HCT116 (cell line): ENCODE results near the gene MOV10. TPM values are rescaled to one million over a fixed set of nuclear protein-coding genes. Genes with fewer than 3 reads are reported as not detected.

Source experiments
- ATAC-seq: fragments of 200-7000 bp; cut with Tn5 transposase; 2 replicates; pipeline ENCODE4 v1.9.1; 2020; ENCODE audit warnings: mild to moderate bottlenecking, moderate library complexity
- BruUV-seq: library from RNA; stranded (reverse); fragments of 400-500 nt; replicated peaks from 2 replicates; lab custom pipeline; 2021; lab: Mats Ljungman, UMichigan
- CTCF ChIA-PET: fragments of 300-600 bp; sonication (Branson Sonifier 250); formaldehyde crosslinking; loops from one replicate; lab custom pipeline; 2021; ENCODE audit warnings: antibody characterized with exemption; lab: Charles Lee
- POLR2A ChIA-PET: fragments of 300-600, 350-600 bp; sonication (Branson Sonifier 250); formaldehyde crosslinking; loops from one replicate; lab custom pipeline; 2021; ENCODE audit warnings: antibody characterized with exemption; lab: Charles Lee
- RAD21 ChIA-PET, 2 experiments: fragments of 300-600 bp; sonication (Branson Sonifier 250); formaldehyde crosslinking; loops; one replicate each; lab custom pipeline; 2023; ENCODE audit warnings: low total read pairs in 2 of 2; ENCODE audit not compliant: uncharacterized antibody in 2 of 2, unreplicated experiment in 2 of 2, low non-redundant PET in 1 of 2; lab: Charles Lee
- DNase-seq: peaks from one replicate; pipeline ENCODE4 v3.0.0-alpha.2; 2010; ENCODE audit warnings: low read depth, low spot score
- H2AFZ ChIP-seq: fragments of 200-600 bp; shearing (Covaris generic), sonication (generic); 2 replicates; pipeline ENCODE4 v1.6.1; 2017; ENCODE audit warnings: low read depth, mixed run types, mixed read lengths, antibody characterized with exemption, low read length; ENCODE audit not compliant: poor library complexity, severe bottlenecking
- H3K27ac ChIP-seq: 2 replicates; pipeline ENCODE4 v1.5.1; 2012; ENCODE audit warnings: low read depth, low read length
- H3K27me3 ChIP-seq: fragments of 200-600 bp; sonication (generic); 2 replicates; pipeline ENCODE4 v1.6.1; 2016; ENCODE audit warnings: mixed run types, low read length, mixed read lengths; ENCODE audit not compliant: insufficient read depth
- H3K36me3 ChIP-seq, 2 experiments: fragments of 200-500 bp in 1 of 2; fragments of 200-600 bp in 1 of 2; sonication (Bioruptor generic) in 1 of 2; sonication (generic) in 1 of 2; 2 replicates each; pipeline versions ENCODE4 v1.5.1 to v1.6.1; 2014 to 2016; ENCODE audit warnings: low read length in 2 of 2, inconsistent platforms in 1 of 2, mixed read lengths in 1 of 2, mixed run types in 1 of 2; ENCODE audit not compliant: insufficient read depth in 2 of 2, control insufficient read depth in 1 of 2
- H3K4me1 ChIP-seq, 2 experiments: fragments of 200-600 bp in 1 of 2; sonication (generic) in 1 of 2; 2 replicates each; pipeline versions ENCODE4 v1.5.1 to v1.6.1; 2012 to 2017; ENCODE audit warnings: low read length in 2 of 2, inconsistent platforms in 1 of 2, mild to moderate bottlenecking in 1 of 2, mixed read lengths in 1 of 2, mixed run types in 1 of 2, moderate library complexity in 1 of 2; ENCODE audit not compliant: insufficient read depth in 2 of 2, control insufficient read depth in 1 of 2
- H3K4me2 ChIP-seq: fragments of 200-600 bp; sonication (generic); 2 replicates; pipeline ENCODE4 v1.6.1; 2017; ENCODE audit warnings: mixed run types, low read length, mixed read lengths
- H3K4me3 ChIP-seq, 2 experiments: fragments of 200-600 bp in 1 of 2; sonication (generic) in 1 of 2; replicated peaks in 1 of 2; 2 replicates each; pipeline ENCODE4 v1.5.1; 2011 to 2016; ENCODE audit warnings: low read length in 2 of 2, control low read depth in 1 of 2, low read depth in 1 of 2, mild to moderate bottlenecking in 1 of 2, mixed read lengths in 1 of 2, mixed run types in 1 of 2
- H3K79me2 ChIP-seq: fragments of 200-600 bp; sonication (generic); 2 replicates; pipeline ENCODE4 v1.6.1; 2017; ENCODE audit warnings: mild to moderate bottlenecking, mixed run types, low read length, moderate library complexity, mixed read lengths; ENCODE audit not compliant: insufficient read depth
- H3K9ac ChIP-seq: fragments of 200-600 bp; sonication (generic); 2 replicates; pipeline ENCODE4 v1.6.1; 2016; ENCODE audit warnings: low read length, mixed read lengths
- H3K9me2 ChIP-seq: fragments of 200-600 bp; sonication (generic), shearing (Covaris generic); 2 replicates; pipeline ENCODE4 v1.6.1; 2017; ENCODE audit warnings: mixed run types, mild to moderate bottlenecking, moderate library complexity; ENCODE audit not compliant: insufficient read depth
- H3K9me3 ChIP-seq, 2 experiments: fragments of 200-500 bp in 1 of 2; fragments of 200-600 bp in 1 of 2; sonication (Bioruptor generic) in 1 of 2; sonication (generic) in 1 of 2; 2 replicates each; pipeline ENCODE4 v1.6.1; 2014 to 2017; ENCODE audit warnings: low read length in 2 of 2, mixed read lengths in 2 of 2, inconsistent platforms in 1 of 2, low read depth in 1 of 2, mild to moderate bottlenecking in 1 of 2, mixed run types in 1 of 2, moderate library complexity in 1 of 2; ENCODE audit not compliant: control insufficient read depth in 1 of 2, insufficient read depth in 1 of 2
- H4K20me1 ChIP-seq: fragments of 200-600 bp; sonication (generic), shearing (Covaris generic); 2 replicates; pipeline ENCODE4 v1.6.1; 2017; ENCODE audit warnings: mixed run types, mild to moderate bottlenecking, moderate library complexity; ENCODE audit not compliant: insufficient read depth
- CBX3 ChIP-seq: IDR thresholded peaks from 2 replicates; pipeline ENCODE4 v1.6.1; 2012; ENCODE audit warnings: low read depth
- CTCF ChIP-seq, 3 experiments: fragments of 200-600 bp in 1 of 3; sonication (generic) in 1 of 3; IDR thresholded peaks in 2 of 3; conservative IDR thresholded peaks in 1 of 3; 2 replicates each; pipeline ENCODE4 v1.5.1; 2012 to 2017; ENCODE audit warnings: low read depth in 2 of 3, low read length in 2 of 3, antibody characterized with exemption in 1 of 3, borderline replicate concordance in 1 of 3, control low read depth in 1 of 3, mild to moderate bottlenecking in 1 of 3, mixed read lengths in 1 of 3, mixed run types in 1 of 3, moderate library complexity in 1 of 3; ENCODE audit not compliant: insufficient read depth in 1 of 3
- EZH2 ChIP-seq: fragments of 200-600 bp; sonication (generic); IDR thresholded peaks from 2 replicates; pipeline ENCODE4 v1.6.1; 2017; ENCODE audit warnings: antibody characterized with exemption, mixed run types
- SP1 ChIP-seq: IDR thresholded peaks from 2 replicates; pipeline ENCODE4 v1.6.1; 2012; ENCODE audit warnings: low read depth
- TCF7L2 ChIP-seq: IDR thresholded peaks from 2 replicates; pipeline ENCODE4 v1.7.0; 2011; ENCODE audit warnings: borderline replicate concordance, inconsistent platforms; ENCODE audit not compliant: insufficient read depth, insufficient read length; ENCODE audit errors: extremely low read depth
- YY1 ChIP-seq: IDR thresholded peaks from 2 replicates; pipeline ENCODE4 v1.6.1; 2011; ENCODE audit warnings: low read length, low read depth, moderate library complexity, mild to moderate bottlenecking; ENCODE audit not compliant: insufficient replicate concordance; ENCODE audit errors: extremely low read depth
- intact Hi-C: fragments of 100-400 bp; cut with micrococcal nuclease; formaldehyde crosslinking; loops from 2 replicates; pipeline ENCODE4 v1.10.0; 2022
- total RNA-seq: library from RNA; stranded (reverse); gene quantifications from one replicate; pipeline ENCODE4 v1.2.1, GENCODE V29; 2021; ENCODE audit not compliant: unreplicated experiment

MOV10 gene
- total RNA-seq, 1 experiment from 2014 or later = 109 TPM

- Histone ChIP-seq H3K4me2 (peak overlapping the region; percentile 7; the same call in 1 of the 2 replicates), H4K20me1 (peaks cover 40% of the 10 kb centered on the region), H3K27ac (no peak overlapping the region), H3K4me1 (peaks cover 9 to 36% of the 10 kb centered on the region in 2 experiments), H3K9ac (0 out of 2 replicates have a peak overlapping the region, but pooled peaks have one; percentile 0), H3K79me2 (peaks cover 88% of the 10 kb centered on the region), H3K27me3 (no peaks in the 10 kb centered on the region), H3K4me3 (no peak overlapping the region), H3K36me3 (no peaks in the 10 kb centered on the region), H3K9me3 (no peaks in the 10 kb centered on the region), H3K9me2 (no peaks in the 10 kb centered on the region), H2AFZ (no peak overlapping the region)
- ChIA-PET CTCF (no interaction called here), POLR2A (no interaction called here), RAD21 (no interaction called here)
- intact Hi-C loops = no loop called here
- no TSS peak for BruUV-seq
- no peak for ATAC-seq
- no peak for TF ChIP-seq CBX3
- no peak for TF ChIP-seq YY1
- no peak for DNase-seq
Observed at GRCh38 chr1:112636597-112637253, 37.7 kb upstream of the MOV10 start.

GRCh38 chr1:112637254-112638109 is 37.0 kb upstream of the MOV10 start:
- Histone ChIP-seq H2AFZ (no peak overlapping the region), H3K27ac (no peak overlapping the region), H3K4me3 (no peak overlapping the region), H3K36me3 (no peaks in the 10 kb centered on the region), H3K9me2 (no peaks in the 10 kb centered on the region), H3K27me3 (no peaks in the 10 kb centered on the region), H3K4me2 (no peak overlapping the region), H4K20me1 (peaks cover 33% of the 10 kb centered on the region), H3K9ac (no peak overlapping the region), H3K9me3 (no peaks in the 10 kb centered on the region), H3K79me2 (peaks cover 88% of the 10 kb centered on the region), H3K4me1 (peaks cover 9 to 36% of the 10 kb centered on the region in 2 experiments)
- ChIA-PET CTCF (no interaction called here), RAD21 (no interaction called here), POLR2A (no interaction called here)
- DNase-seq = no peak
- intact Hi-C loops = no loop called here
- TF ChIP-seq CTCF (IDR thresholded peaks at IDR 0.05 in 2 of 3, conservative IDR thresholded peaks at IDR 0.05 in 1 of 3; ENCODE audit: borderline replicate concordance in 1 of 3, insufficient read depth in 1 of 3, low read depth in 2 of 3, low read length in 2 of 3) (no peak), SP1 (no peak), TCF7L2 (no peak), YY1 (no peak), EZH2 (no peak)
- no TSS peak for BruUV-seq
- ATAC-seq = peak; percentile 27; the same call in 1 of the 2 replicates
